GM23338 (cell line): ENCODE measurements around the gene LEFTY2.

Experiments
- CREB1 ChIP-seq: fragments of 250-450 bp; sonication (Bioruptor Pico); IDR thresholded peaks from 2 replicates; pipeline ENCODE4 v1.5.0; 2020; ENCODE audit warnings: low read depth, mild to moderate bottlenecking, moderate library complexity
- EZH2 ChIP-seq: fragments of 200-600 bp; sonication (generic); IDR thresholded peaks from one replicate; pipeline ENCODE4 v1.8.0; 2017; ENCODE audit warnings: antibody characterized with exemption, mild to moderate bottlenecking, low read depth; ENCODE audit not compliant: unreplicated experiment
- EZH2phosphoT487 ChIP-seq: fragments of 200-600 bp; sonication (generic); IDR thresholded peaks from one replicate; pipeline ENCODE4 v1.8.1; 2018; ENCODE audit warnings: antibody characterized with exemption; ENCODE audit not compliant: unreplicated experiment
- JUNB ChIP-seq: IDR thresholded peaks from one replicate; pipeline ENCODE4 v1.6.1; 2016; ENCODE audit warnings: antibody characterized with exemption; ENCODE audit not compliant: unreplicated experiment
- NANOG ChIP-seq: IDR thresholded peaks from 2 replicates; pipeline ENCODE4 v1.6.1; 2016; ENCODE audit warnings: antibody characterized with exemption, borderline replicate concordance
- POLR2AphosphoS5 ChIP-seq: IDR thresholded peaks from 2 replicates; pipeline ENCODE4 v1.6.1; 2016; ENCODE audit warnings: antibody characterized with exemption, low read depth
- STAT1 ChIP-seq: IDR thresholded peaks from one replicate; pipeline ENCODE4 v1.6.1; 2016; ENCODE audit warnings: antibody characterized with exemption; ENCODE audit not compliant: unreplicated experiment
- ZNF114 ChIP-seq: fragments of 250-450 bp; sonication (Bioruptor Pico); IDR thresholded peaks from 2 replicates; pipeline ENCODE4 v1.5.0; 2020; ENCODE audit warnings: mild to moderate bottlenecking, moderate library complexity
- ZNF331 ChIP-seq: fragments of 250-450 bp; sonication (Bioruptor Pico); IDR thresholded peaks from 2 replicates; pipeline ENCODE4 v1.5.0; 2020; ENCODE audit warnings: low read depth, mild to moderate bottlenecking, moderate library complexity
- TF ChIP-seq, protein P1 (sequence below), 2 experiments: fragments of 200-600 bp in 1 of 2; sonication (generic) in 1 of 2; conservative IDR thresholded peaks; 2 replicates each; pipeline versions ENCODE4 v1.5.1 to v1.6.1; 2016 to 2017; ENCODE audit warnings: antibody characterized with exemption in 2 of 2, low read depth in 2 of 2, mild to moderate bottlenecking in 2 of 2, moderate library complexity in 1 of 2
- TF ChIP-seq, protein P2 (sequence below): IDR thresholded peaks from one replicate; pipeline ENCODE4 v1.6.1; 2018; ENCODE audit warnings: antibody characterized with exemption; ENCODE audit not compliant: unreplicated experiment
- TF ChIP-seq, protein P3 (sequence below): IDR thresholded peaks from 2 replicates; pipeline ENCODE4 v1.6.1; 2016; ENCODE audit warnings: antibody characterized with exemption

DNA sequence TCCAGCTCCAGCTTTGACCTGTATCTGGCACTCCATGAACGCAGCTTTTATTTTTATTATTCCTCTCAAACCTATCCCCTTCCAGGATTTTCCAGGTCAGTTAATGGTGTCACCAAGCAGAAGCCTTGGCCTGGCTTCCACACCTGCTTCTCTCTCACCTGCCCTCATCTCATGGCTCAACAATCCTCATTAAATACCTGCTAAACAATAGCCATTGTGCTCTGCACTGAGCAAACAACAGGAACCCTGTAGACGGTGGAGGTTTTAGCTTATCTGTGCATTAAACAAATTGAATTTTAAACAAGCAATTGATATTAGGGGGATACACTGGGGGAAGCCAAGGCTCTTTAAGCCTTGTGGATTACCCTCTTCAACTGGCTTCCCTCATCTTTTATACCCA, 32.2 kb downstream of the LEFTY2 start:
- TF ChIP-seq, protein P1, sequence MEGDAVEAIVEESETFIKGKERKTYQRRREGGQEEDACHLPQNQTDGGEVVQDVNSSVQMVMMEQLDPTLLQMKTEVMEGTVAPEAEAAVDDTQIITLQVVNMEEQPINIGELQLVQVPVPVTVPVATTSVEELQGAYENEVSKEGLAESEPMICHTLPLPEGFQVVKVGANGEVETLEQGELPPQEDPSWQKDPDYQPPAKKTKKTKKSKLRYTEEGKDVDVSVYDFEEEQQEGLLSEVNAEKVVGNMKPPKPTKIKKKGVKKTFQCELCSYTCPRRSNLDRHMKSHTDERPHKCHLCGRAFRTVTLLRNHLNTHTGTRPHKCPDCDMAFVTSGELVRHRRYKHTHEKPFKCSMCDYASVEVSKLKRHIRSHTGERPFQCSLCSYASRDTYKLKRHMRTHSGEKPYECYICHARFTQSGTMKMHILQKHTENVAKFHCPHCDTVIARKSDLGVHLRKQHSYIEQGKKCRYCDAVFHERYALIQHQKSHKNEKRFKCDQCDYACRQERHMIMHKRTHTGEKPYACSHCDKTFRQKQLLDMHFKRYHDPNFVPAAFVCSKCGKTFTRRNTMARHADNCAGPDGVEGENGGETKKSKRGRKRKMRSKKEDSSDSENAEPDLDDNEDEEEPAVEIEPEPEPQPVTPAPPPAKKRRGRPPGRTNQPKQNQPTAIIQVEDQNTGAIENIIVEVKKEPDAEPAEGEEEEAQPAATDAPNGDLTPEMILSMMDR (conservative IDR thresholded peaks at IDR 0.05; ENCODE audit: low read depth in 2 of 2), result no peak
- TF ChIP-seq EZH2, result no peak
- no peak for TF ChIP-seq POLR2AphosphoS5
- TF ChIP-seq EZH2phosphoT487, result no peak
- no peak for TF ChIP-seq ZNF331 (CRISPR knock-in tag)
- TF ChIP-seq JUNB, result no peak
- TF ChIP-seq, protein P2, sequence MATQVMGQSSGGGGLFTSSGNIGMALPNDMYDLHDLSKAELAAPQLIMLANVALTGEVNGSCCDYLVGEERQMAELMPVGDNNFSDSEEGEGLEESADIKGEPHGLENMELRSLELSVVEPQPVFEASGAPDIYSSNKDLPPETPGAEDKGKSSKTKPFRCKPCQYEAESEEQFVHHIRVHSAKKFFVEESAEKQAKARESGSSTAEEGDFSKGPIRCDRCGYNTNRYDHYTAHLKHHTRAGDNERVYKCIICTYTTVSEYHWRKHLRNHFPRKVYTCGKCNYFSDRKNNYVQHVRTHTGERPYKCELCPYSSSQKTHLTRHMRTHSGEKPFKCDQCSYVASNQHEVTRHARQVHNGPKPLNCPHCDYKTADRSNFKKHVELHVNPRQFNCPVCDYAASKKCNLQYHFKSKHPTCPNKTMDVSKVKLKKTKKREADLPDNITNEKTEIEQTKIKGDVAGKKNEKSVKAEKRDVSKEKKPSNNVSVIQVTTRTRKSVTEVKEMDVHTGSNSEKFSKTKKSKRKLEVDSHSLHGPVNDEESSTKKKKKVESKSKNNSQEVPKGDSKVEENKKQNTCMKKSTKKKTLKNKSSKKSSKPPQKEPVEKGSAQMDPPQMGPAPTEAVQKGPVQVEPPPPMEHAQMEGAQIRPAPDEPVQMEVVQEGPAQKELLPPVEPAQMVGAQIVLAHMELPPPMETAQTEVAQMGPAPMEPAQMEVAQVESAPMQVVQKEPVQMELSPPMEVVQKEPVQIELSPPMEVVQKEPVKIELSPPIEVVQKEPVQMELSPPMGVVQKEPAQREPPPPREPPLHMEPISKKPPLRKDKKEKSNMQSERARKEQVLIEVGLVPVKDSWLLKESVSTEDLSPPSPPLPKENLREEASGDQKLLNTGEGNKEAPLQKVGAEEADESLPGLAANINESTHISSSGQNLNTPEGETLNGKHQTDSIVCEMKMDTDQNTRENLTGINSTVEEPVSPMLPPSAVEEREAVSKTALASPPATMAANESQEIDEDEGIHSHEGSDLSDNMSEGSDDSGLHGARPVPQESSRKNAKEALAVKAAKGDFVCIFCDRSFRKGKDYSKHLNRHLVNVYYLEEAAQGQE, result no peak
- no peak for TF ChIP-seq ZNF114 (CRISPR knock-in tag)
- no peak for TF ChIP-seq NANOG
- TF ChIP-seq CREB1 (CRISPR knock-in tag), result no peak
- no peak for TF ChIP-seq STAT1
- TF ChIP-seq, protein P3, sequence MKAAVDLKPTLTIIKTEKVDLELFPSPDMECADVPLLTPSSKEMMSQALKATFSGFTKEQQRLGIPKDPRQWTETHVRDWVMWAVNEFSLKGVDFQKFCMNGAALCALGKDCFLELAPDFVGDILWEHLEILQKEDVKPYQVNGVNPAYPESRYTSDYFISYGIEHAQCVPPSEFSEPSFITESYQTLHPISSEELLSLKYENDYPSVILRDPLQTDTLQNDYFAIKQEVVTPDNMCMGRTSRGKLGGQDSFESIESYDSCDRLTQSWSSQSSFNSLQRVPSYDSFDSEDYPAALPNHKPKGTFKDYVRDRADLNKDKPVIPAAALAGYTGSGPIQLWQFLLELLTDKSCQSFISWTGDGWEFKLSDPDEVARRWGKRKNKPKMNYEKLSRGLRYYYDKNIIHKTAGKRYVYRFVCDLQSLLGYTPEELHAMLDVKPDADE, result no peak
